HG03139 (cell line): Measurements from ENCODE around the gene MROH2A.

Experiments used
- ATAC-seq: cut with Tn5 transposase; IDR thresholded peaks from one replicate; pipeline ENCODE4 v1.9.1; 2021; ENCODE audit not compliant: unreplicated experiment

The MROH2A gene

GRCh38 chr2:233819884-233820773 lies 42.0 kb downstream of the MROH2A start:
- no peak for ATAC-seq

- ATAC-seq: no peak
Measured at GRCh38 chr2:233820774-233821105, 42.6 kb downstream of the MROH2A start.

- no peak for ATAC-seq
Measured at GRCh38 chr2:233821196-233821595, 43.1 kb downstream of the MROH2A start.

GRCh38 chr2:233821709-233822100 lies 43.6 kb downstream of the MROH2A start:
- ATAC-seq: no peak

- no peak for ATAC-seq
Measured at GRCh38 chr2:233822101-233822771, 44.1 kb downstream of the MROH2A start.

- ATAC-seq: no peak
Measured at GRCh38 chr2:233822781-233823730, 44.9 kb downstream of the MROH2A start.

- no peak for ATAC-seq
Measured at GRCh38 chr2:233823731-233824121, 45.6 kb downstream of the MROH2A start.

GRCh38 chr2:233824373-233824772 lies 46.2 kb downstream of the MROH2A start:
- ATAC-seq: no peak

- ATAC-seq: no peak
Measured at GRCh38 chr2:233828546-233829192, 50.5 kb downstream of the MROH2A start.

- no peak for ATAC-seq
Measured at GRCh38 chr2:233829193-233830110, 51.3 kb downstream of the MROH2A start.

- ATAC-seq: no peak
Measured at GRCh38 chr2:233830111-233830802, 52.1 kb downstream of the MROH2A start.

- ATAC-seq: no peak
Measured at GRCh38 chr2:233831011-233831721, 53.0 kb downstream of the MROH2A start.

GRCh38 chr2:233831861-233832260 lies 53.7 kb downstream of the MROH2A start:
- no peak for ATAC-seq

- ATAC-seq: no peak
Measured at GRCh38 chr2:233832414-233832813, 54.3 kb downstream of the MROH2A start.

- no peak for ATAC-seq
Measured at GRCh38 chr2:233832869-233833311, 54.8 kb downstream of the MROH2A start.

GRCh38 chr2:233833345-233833744 lies 55.2 kb downstream of the MROH2A start:
- no peak for ATAC-seq

- no peak for ATAC-seq
Measured at GRCh38 chr2:233835230-233836186, 57.4 kb downstream of the MROH2A start.
